Gastroesophageal sphincter (tissue), 4 donors: Measurements from ENCODE around the gene HECW1. TPM values are rescaled to one million over a fixed set of nuclear protein-coding genes. Genes with fewer than 3 reads are reported as not detected.

Experiments used
- ATAC-seq: fragments of 150-250 bp; one replicate; pipeline ENCODE4 v1.9.1; 2016; ENCODE audit warnings: mild to moderate bottlenecking, moderate library complexity
- H3K27ac ChIP-seq, 4 donors: fragments of 200-600 bp; sonication (generic) in 3 of 4; 1 replicate in 3 of 4; 2 replicates in 1 of 4; pipeline ENCODE4 v1.5.1; 2016 to 2019
- H3K27me3 ChIP-seq: fragments of 200-600 bp; sonication (generic); one replicate; pipeline ENCODE4 v1.5.1; 2019
- H3K36me3 ChIP-seq, 2 donors: fragments of 200-600 bp; sonication (generic); one replicate each; pipeline ENCODE4 v1.5.1; 2019; ENCODE audit warnings: control low read depth in 1 of 2
- H3K4me1 ChIP-seq, 3 donors: fragments of 200-600 bp; sonication (generic); 1 replicate in 2 of 3; 2 replicates in 1 of 3; pipeline ENCODE4 v1.5.1; 2016 to 2019; ENCODE audit warnings: control low read depth in 2 of 3
- H3K4me3 ChIP-seq, 2 donors: fragments of 200-600 bp; sonication (generic); one replicate each; pipeline ENCODE4 v1.5.1; 2019; ENCODE audit warnings: mild to moderate bottlenecking in 1 of 2, moderate library complexity in 1 of 2
- H3K9me3 ChIP-seq, 3 donors: fragments of 200-600 bp; sonication (generic); one replicate each; pipeline ENCODE4 v1.5.1; 2017 to 2019; ENCODE audit warnings: control low read depth in 2 of 3
- EP300 ChIP-seq: sonication (generic); formaldehyde crosslinking; IDR thresholded peaks from one replicate; pipeline ENCODE4 v1.6.1; 2017; ENCODE audit warnings: antibody characterized with exemption, mild to moderate bottlenecking
- POLR2A ChIP-seq, 2 donors: fragments of 450-650 bp; IDR thresholded peaks; one replicate each; pipeline ENCODE4 v1.6.1; 2017; ENCODE audit warnings: antibody characterized with exemption in 2 of 2, mild to moderate bottlenecking in 2 of 2, moderate library complexity in 1 of 2
- POLR2AphosphoS5 ChIP-seq: sonication (generic); formaldehyde crosslinking; IDR thresholded peaks from one replicate; pipeline ENCODE4 v1.6.1; 2017; ENCODE audit warnings: antibody characterized with exemption
- WGBS, 2 donors: methylation state at CpG; one replicate each; pipeline ENCODE4 v1.1.5; 2018; ENCODE audit warnings: low coverage in 1 of 2; 5-methylcytosine and 5-hydroxymethylcytosine counted together
- total RNA-seq, 4 donors: library from RNA; depleted of rRNA; stranded (reverse); fragments of >200 nt; gene quantifications; one replicate each; pipeline ENCODE4 v1.1.0, GENCODE V29; 2016
- TF ChIP-seq, protein P1 (sequence below), 4 experiments: fragments of 200-600 bp in 2 of 4; fragments of 450-650 bp in 2 of 4; sonication (generic) in 1 of 4; IDR thresholded peaks; one replicate each; pipeline ENCODE4 v1.5.1; 2017 to 2019; ENCODE audit warnings: antibody characterized with exemption in 4 of 4, mild to moderate bottlenecking in 2 of 4, moderate library complexity in 2 of 4

The HECW1 gene
- total RNA-seq, 4 donors from 2014 or later: 0.04 to 0.31 (median 0.13) TPM; not detected in 1

DNA sequence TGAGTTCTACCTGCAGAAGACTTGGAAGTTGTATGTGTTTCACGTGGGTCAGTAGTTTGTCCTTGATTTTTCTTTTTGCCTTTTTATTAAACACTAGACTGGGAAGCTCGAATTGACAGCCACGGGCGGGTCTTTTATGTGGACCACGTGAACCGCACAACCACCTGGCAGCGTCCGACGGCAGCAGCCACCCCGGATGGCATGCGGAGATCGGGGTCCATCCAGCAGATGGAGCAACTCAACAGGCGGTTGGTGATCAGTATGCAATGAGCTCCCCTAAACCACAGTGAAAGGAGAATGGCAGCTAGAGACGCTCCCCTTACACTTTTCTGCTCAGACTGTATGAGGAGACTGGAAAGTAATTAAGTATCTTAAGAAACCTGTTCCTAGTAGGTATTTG lies 343.8 kb downstream of the HECW1 start:
- TF ChIP-seq EP300: no peak
- TF ChIP-seq, protein P1, sequence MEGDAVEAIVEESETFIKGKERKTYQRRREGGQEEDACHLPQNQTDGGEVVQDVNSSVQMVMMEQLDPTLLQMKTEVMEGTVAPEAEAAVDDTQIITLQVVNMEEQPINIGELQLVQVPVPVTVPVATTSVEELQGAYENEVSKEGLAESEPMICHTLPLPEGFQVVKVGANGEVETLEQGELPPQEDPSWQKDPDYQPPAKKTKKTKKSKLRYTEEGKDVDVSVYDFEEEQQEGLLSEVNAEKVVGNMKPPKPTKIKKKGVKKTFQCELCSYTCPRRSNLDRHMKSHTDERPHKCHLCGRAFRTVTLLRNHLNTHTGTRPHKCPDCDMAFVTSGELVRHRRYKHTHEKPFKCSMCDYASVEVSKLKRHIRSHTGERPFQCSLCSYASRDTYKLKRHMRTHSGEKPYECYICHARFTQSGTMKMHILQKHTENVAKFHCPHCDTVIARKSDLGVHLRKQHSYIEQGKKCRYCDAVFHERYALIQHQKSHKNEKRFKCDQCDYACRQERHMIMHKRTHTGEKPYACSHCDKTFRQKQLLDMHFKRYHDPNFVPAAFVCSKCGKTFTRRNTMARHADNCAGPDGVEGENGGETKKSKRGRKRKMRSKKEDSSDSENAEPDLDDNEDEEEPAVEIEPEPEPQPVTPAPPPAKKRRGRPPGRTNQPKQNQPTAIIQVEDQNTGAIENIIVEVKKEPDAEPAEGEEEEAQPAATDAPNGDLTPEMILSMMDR (IDR thresholded peaks at IDR 0.05): no peak
- no peak for TF ChIP-seq POLR2A (IDR thresholded peaks at IDR 0.05)
- TF ChIP-seq POLR2AphosphoS5: no peak
- Histone ChIP-seq H3K27me3 (no peaks in the 10 kb centered on the region), H3K4me3 (no peak overlapping the region), H3K36me3 (no peaks in the 10 kb centered on the region), H3K4me1 (peaks cover 0 to 3% (median 0%) of the 10 kb centered on the region in 3 donors), H3K9me3 (no peaks in the 10 kb centered on the region), H3K27ac (no peak overlapping the region)
- 63 to 71% methylated on average over 3 to 12 of the region's 14 CpGs for WGBS, 2 donors
- no peak for ATAC-seq

DNA sequence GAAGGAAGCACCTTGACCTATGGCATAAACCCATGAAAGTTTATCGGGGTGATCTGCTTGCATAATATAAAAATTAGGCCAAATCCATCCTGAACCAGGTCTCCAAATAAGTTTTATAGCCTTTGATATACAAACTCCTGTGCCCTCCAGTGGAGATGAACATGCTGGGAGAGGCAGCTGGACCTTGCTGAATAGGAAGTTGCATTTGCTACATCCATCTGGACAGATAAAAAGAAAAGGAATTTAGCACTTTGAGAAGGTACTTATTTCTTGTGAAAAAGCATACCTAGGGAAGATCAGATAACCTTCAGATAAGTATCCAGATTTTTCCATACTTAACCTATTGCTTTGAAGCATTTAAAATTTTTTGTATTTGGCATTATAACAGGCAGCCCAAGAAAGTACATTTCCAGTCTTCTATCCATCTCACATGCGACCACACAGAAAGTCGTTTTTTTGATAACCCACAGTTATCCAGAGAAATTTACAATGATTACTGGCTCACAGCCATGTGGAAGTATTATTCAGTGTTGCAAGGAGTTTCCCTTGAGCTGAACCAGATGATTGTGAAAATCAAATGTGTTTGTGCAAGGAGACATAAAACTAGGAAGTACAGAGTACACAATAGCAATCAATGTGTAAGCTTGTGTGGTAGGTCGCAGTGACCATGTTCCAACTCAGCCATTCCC lies 346.0 kb downstream of the HECW1 start:
- Histone ChIP-seq H3K4me1 (peaks cover 0 to 23% (median 4%) of the 10 kb centered on the region in 3 donors), H3K4me3 (no peak overlapping the region), H3K9me3 (no peaks in the 10 kb centered on the region), H3K27ac (no peak overlapping the region), H3K27me3 (no peaks in the 10 kb centered on the region), H3K36me3 (no peaks in the 10 kb centered on the region)
- TF ChIP-seq, protein P1 (IDR thresholded peaks at IDR 0.05): no peak
- TF ChIP-seq EP300: no peak
- TF ChIP-seq POLR2AphosphoS5: no peak
- no peak for TF ChIP-seq POLR2A (IDR thresholded peaks at IDR 0.05)
- no peak for ATAC-seq
- 59 to 93% methylated on average over 3 to 4 of the region's 4 CpGs for whole genome bisulfite sequencing, 2 donors

DNA sequence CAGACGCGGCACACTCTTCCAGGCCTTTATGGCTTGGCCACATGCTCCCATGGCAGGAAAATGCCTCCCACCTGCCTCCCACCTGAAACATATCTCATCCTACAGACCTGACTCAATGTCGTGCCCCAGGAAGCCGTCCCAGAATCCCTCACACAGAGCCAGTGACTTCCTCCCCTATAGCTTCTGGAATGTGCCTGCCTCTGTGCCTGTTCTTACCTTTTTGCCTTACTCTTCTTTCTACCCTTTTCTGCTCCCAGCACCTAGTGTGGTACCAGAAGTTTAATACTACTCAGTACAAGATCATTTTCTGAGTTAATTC lies 346.5 kb downstream of the HECW1 start:
- Histone ChIP-seq H3K36me3 (no peaks in the 10 kb centered on the region), H3K9me3 (no peaks in the 10 kb centered on the region), H3K4me1 (peaks cover 0 to 23% (median 4%) of the 10 kb centered on the region in 3 donors), H3K27ac (no peak overlapping the region), H3K27me3 (no peaks in the 10 kb centered on the region), H3K4me3 (no peak overlapping the region)
- no peak for ATAC-seq
- WGBS, 2 donors: 76 to 84% methylated on average over 4 of the region's 4 CpGs
- TF ChIP-seq EP300: no peak
- no peak for TF ChIP-seq POLR2A (IDR thresholded peaks at IDR 0.05)
- TF ChIP-seq POLR2AphosphoS5: no peak
- TF ChIP-seq, protein P1 (IDR thresholded peaks at IDR 0.05): no peak

DNA sequence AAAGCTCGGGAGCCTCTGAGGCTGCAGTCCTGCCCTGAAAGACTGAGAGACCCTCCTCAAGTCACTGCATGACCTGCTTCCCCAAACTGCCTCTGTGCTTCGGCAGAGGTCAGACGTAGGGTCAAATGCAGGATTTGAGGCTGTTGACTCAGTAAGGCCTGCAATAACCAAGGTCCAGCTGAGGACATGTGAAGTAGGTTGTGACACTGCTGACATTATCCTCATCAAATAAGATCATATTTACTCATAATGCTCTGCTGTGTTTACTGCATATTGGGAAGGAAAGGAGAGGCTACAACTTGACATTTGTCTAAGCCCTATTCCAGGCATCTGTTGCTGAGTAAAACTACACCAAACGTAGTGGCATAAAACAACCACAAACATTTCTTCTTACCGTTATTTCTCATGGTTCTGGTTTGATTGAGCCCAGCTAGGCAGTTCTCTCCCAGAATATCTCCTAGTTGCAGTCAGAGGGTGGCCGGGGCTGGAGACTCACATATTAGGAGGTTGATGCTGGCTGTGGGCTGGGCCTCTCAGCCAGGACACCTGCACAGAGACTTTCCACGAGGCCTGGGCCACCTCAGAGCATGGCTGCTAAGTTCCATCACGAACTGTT lies 348.4 kb downstream of the HECW1 start:
- Histone ChIP-seq H3K27me3 (no peaks in the 10 kb centered on the region), H3K4me3 (no peak overlapping the region), H3K27ac (no peak overlapping the region), H3K36me3 (no peaks in the 10 kb centered on the region), H3K9me3 (no peaks in the 10 kb centered on the region), H3K4me1 (peaks cover 0 to 23% (median 4%) of the 10 kb centered on the region in 3 donors)
- no peak for ATAC-seq
- TF ChIP-seq EP300 (no peak), POLR2A (IDR thresholded peaks at IDR 0.05) (no peak), POLR2AphosphoS5 (no peak)
- TF ChIP-seq, protein P1 (IDR thresholded peaks at IDR 0.05): no peak
- 69 to 78% methylated on average over 6 to 7 of the region's 8 CpGs for WGBS, 2 donors
